NK-92 (cell line): ENCODE measurements around the gene NEGR1.
"Not testable (repeated sequence)": the region's sequence is repeated elsewhere in the genome, so short reads cannot be mapped to it uniquely, and the experiment has no call there.

Source experiments
- DNase-seq: peaks from one replicate; lab custom pipeline; 2025; ENCODE audit not compliant: unreplicated experiment; lab: John Stamatoyannopoulos, UW

The NEGR1 gene

GRCh38 chr1:72282271-72283021, at the start of gene NEGR1:
Gene NEGR1 (minus strand): TSS chr1:72282539.
- no peak for DNase-seq

- no peak for DNase-seq
These were observed 44.2 kb upstream of the NEGR1 start for GRCh38 chr1:72326494-72326893.

- DNase-seq: no peak
These were observed 42.1 kb upstream of the NEGR1 start for GRCh38 chr1:72324451-72324850.

- DNase-seq: no peak
These were observed 40.6 kb upstream of the NEGR1 start for GRCh38 chr1:72322910-72323309.

DNA sequence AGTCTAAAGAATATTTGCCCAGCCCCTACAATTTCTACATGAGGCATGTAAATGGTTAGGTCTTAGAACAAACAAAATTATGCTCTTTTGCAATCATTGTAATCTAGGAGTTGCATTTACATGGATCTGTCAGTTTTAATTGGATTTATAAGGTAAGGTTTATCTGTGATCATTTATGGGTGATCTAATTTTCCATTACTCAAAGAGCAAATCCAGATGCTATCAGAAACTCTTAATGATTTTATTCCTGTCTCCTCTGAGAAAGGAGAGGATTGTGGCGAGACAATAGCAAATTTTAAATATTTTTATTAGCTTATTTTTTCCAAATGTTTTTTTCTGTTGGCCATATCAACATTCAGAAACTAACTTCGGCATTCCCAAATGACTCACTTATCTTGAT, 14.2 kb upstream of the NEGR1 start:
- no peak for DNase-seq

DNA sequence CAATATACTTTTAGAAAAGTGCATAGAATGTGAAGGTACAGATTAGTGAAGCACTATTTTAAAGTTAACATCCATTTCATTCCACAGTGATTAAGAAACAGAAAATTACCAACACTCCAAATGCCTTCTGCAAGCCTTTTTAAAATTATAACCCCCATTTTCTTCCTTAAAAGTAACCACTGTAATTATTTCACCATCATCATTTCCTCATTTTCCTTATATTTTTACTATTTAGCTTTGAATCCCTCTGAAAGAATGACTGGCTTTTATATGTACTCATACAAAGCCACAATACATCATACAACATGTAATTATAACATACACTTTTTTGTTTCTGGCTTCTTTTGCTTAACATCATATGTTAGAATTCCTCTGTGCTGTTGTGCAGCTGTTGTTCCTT, 6.5 kb upstream of the NEGR1 start:
- DNase-seq: no peak

- no peak for DNase-seq
These were observed 4.1 kb upstream of the NEGR1 start for GRCh38 chr1:72286401-72286800.

DNA sequence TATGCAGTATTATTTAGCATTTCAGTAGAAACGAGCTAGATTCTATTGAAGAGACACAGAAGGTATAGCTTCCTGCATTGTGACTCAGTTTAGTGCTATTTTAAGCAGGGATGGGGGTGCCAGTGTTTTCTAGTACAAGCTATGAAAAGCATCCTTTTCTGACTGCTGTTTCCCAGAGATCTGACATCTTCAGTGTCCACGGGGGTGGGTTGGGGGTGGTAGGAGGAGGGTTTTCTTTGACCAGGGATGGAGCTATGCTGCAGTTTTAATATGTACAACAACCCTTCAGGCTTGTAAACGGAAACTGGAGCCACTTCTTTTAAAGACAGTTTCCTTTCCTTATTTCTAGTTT, 2.7 kb upstream of the NEGR1 start:
- no peak for DNase-seq

DNA sequence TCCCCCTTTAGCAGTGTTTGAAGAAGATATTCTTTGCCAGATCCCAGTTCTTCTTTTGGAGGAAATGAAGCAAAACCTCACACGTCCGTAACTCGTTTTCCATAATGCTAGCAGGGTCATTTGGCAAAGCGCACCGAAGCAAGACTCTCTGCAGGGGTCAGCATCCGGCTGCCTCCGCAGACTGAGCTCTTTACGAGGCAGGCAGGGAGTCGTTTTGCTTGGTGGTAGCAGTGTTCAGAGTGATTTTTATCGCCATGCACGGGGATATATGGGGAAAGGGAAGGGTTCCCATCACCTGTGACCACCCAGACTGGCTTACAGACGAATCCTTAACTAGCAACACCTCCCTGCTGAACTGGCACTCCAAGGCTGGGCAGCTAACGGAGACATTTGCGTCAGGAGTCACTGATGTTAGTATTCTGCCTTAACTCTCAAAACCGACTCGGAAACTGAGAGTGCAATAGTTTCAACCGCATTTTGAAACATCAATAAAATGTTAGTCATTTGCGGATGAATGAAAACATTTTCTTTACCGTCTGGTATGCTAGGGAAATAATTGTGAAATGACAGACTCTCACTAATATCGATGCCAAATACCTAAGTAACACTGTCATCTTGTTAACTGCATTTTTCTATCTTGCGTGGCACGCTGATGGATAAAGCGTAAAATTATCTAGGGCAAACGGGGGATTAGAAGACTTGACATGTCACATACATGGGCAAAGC, 2.2 kb upstream of the NEGR1 start:
- DNase-seq: no peak

DNA sequence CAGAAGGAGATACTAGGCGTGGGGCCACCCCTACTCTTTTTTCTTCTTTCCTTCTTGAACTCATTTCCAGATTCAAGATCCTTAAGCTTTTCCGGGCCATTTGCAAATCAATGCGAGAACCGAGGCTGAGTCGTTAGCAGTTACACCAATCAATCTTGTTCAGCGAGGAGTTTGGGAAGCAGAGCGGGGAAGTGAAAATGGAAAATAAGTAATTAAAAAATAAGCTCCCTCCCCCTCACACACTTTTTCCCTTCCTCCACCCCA, 1.7 kb upstream of the NEGR1 start:
- no peak for DNase-seq

DNA sequence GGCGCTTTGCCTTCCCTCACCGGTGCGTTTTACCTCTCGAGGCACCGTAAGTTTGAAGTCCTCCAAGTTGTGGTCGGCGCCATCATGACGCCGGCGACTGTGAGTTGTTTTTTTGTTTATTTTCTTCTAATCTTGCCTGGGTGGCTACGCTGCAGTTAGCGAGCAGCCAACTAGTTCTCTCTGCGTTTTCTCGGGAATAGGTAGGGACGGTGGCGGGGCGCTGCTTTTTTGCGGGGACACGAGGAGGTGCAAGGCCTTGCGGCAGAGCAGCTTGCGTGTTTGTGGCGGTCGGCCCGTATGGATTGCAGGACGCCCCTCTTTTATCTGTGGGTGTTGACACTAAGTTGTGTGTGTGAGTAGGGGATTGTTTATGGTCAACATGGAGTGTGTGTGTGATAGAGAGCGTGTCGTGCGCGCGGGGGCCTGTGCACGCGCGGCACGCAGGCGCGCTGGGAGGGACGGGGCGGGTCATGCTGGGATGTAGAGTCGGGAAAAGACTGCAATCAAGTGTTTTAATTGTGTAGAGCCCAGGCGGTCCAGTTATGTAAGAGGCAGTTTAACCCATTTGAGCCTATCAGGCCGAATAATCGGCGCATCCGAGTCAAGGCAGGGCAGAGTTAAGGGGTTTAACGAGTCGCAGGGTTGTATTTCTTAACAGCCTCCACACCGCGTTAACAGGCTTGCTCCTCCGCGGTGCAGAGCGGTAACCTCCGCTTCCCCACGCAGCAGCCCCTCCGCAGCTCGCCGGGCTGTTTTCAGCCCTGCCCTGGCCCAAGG, 1.2 kb upstream of the NEGR1 start:
- DNase-seq: no peak

DNA sequence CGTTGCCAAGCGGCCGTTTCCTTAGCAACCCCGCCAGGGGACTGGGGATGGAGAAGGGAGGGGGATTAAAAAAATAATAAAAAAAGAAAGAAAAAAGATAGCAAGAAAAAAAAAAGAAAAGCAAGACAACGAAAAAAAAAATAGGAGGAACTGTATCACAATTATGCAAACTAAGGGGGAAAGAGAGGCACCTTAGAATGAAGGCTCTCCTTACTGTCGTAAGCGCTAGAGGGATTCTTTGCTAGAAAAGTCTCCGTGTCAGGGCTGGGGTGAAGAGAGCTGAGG, 625 bp upstream of the NEGR1 start:
- DNase-seq: no peak

- DNase-seq: no peak
These were observed 585 bp downstream of the NEGR1 start for GRCh38 chr1:72281637-72282270.

GRCh38 chr1:72281144-72281543, 1.2 kb downstream of the NEGR1 start:
- DNase-seq: no peak

DNA sequence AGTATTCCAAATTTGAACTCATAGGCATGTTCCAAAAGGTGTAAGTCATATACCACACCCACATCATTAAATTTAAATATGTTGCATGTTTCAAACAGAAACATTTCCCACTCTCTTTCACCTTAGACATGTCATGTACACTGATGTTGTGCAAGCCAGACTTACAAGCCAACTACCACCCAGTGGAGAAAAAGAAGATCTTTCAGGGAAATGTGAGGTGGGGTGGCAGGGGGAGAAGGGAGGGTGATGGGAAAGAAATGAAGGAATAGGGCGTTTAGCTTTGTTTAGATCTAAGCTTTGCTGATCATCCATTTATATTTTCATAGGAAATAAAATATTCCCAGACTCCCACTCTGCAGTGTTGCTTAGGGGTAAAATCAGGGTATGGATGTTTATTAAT, 1.6 kb downstream of the NEGR1 start:
- no peak for DNase-seq

DNA sequence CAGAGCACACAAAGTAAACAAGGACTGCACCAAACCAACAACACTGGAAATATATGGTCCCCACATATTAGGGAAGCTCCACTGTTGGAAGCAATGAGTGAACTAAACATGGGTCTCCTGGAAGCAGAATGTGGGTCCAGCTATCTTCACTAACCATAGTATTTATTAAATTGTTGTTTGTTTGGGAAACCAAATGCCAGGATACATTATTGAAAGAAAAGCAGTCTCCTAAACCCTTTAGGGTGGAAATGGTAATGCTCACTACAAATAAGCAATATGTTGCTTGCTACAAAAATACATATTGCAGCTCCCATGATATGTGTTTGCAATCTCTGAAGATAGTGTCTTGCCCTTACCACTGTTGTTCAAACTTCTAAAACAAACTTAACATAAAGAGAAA, 2.2 kb downstream of the NEGR1 start:
- no peak for DNase-seq

- no peak for DNase-seq
These were observed 3.9 kb downstream of the NEGR1 start for GRCh38 chr1:72278461-72278860.

DNA sequence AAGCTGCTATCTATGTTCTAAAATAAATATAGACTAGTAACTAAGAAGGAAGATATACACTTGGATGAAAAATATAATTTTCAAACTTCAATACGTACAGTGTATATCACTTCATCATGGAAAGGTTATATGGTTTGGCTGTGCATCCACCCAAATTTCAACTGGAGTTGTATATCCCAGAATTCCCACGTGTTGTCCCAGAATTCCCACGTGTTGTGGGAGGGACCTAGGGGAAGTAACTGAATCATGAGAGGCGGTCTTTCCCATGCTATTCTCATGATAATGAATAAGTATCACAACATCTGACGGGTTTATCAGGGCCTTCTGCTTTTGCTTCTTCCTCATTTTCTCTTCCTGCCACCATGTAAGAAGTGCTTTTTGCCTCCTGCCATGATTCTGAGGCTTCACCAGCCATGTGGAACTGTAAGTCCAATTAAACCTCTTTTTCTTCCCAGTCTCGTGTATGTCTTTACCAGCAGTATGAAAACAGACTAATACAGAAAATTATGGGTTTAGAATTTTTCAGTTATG, 10.7 kb downstream of the NEGR1 start:
- no peak for DNase-seq

- DNase-seq: no peak
These were observed 19.6 kb downstream of the NEGR1 start for GRCh38 chr1:72262735-72263134.

DNA sequence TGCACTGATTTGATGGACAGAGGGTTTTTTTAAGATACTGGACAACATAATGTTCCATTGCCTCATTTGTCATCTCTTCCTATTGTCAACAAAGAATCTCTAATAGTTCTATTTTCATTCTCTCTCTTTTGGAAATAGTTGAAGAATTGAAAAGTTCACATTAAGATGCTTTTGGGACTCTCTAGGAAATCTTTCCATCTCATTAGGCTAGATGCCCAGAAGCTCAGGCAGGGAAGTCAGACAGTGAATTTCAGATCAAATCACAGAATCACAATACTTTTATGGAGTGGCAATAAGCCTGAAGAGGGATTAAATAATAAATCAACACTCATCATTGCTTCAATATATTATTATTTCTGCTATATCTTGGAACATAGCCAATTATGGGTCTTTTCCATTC, 29.2 kb downstream of the NEGR1 start:
- no peak for DNase-seq

- DNase-seq: no peak
These were observed 40.9 kb downstream of the NEGR1 start for GRCh38 chr1:72241397-72241796.

GRCh38 chr1:72235931-72236330, 46.4 kb downstream of the NEGR1 start:
- not testable (repeated sequence) for DNase-seq
